HG03097 (cell line): ENCODE results near the gene MYO5B.

Experiments used
- ATAC-seq: cut with Tn5 transposase; IDR thresholded peaks from one replicate; pipeline ENCODE4 v1.9.1; 2021; ENCODE audit not compliant: unreplicated experiment, low FRiP score

MYO5B gene

DNA sequence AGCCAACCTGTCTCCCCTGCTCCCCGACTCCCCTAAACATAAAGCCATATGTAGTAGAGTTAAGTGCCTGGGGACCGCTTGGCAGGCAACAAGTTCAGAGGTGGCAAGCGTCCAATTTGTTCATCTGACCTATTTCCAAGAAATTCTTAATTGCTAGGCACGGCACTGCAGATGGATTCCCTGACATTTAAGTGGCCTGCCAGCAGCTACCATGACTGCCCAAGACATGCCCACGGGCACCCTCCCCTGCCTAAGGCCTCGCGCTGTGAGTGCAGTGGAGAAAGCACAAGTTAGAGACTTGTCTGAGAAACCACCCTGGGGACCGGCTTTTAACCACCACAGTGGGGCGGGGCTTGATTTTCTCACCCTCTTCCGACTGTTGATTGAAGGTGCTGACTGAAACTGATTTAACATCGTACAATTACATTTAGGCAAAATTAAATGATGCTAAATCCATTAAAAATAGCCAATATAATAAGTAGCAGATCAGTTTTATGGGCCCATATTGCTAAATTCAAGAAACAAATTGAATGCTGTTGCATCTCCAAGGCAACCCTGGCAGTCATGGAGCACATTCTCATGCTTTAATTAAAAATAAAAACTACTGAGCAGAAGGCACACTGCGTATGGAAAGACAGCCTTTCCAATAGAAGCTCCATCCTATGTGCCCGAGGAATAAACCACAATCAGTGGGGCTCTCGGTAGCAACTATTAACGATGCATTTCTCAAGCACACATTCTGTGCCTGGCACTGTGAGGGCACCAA, 218.0 kb downstream of the MYO5B start:
- no peak for ATAC-seq

DNA sequence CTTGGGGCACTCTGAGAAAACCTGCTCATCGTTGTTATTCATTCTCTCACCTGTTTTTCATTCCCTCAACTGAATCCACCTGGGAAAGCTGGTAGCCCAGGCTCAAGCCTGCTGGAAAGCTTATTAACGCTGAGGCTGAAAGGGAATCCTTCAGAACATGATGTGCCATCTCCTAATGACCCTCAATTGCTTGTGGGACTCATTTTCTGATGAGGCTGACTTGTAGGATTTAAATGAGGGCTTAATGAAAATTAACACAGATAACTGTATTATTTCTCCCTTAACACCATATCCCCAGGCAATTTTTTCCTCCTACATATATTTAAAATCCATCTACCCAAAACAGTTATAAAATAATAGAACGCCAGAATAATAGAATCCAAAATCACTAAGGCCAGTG, 218.9 kb downstream of the MYO5B start:
- no peak for ATAC-seq

DNA sequence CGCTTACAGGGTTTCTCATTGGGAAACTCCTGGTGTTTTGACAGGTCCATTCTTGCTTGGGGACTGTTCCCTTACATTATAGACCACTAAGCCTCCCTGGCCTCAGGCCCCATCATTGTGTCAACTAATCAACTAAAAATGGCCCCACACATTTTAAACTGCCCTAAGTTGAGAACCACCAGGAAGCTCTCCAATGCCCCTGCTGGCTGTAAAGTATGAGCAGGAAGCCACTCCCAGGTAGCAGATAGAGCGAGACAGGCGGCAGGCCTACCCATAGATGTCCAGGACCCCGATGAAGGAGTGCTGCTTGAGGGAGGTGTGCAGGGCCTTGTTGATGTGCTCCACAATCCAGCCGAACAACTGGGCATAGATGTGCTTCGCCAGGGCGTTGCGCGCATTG, 220.9 kb downstream of the MYO5B start:
- no peak for ATAC-seq

DNA sequence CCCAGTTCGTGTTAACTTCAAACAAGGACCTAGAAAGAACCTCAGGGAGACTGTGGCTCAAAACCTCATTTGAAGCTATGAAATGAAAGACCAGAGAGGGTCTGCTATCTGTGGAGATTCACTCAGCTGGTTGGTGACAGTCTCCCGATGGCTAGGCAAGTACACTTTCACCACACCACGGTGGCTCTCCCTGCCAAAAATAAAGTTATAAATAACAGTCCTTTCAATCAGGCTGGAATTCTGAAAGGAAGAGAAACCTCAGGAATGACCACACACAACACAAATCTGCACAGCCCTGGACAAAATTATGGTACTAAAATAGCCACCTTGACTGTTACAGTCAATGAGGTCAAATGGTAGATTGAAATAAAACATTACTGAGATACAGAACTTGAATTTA, 221.4 kb downstream of the MYO5B start:
- ATAC-seq, result no peak

DNA sequence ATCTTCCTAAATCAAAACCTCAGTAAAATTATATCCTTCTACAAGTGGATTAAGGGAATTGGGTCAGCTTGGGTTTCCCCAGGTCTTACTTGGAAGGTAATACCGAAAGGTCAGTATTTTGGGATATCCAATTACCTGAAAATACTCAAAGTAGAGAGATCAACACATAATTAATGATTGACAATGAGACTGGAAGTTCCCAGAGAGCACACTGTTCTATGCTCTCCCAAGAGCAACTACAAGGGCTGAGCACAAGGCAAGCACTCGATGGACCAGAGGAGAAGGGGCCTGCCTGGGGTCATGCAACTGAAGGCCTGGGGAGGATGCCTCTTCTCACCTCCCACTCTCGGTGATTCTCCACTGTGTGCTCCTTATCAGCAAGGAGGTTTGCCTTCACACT, 222.4 kb downstream of the MYO5B start:
- no peak for ATAC-seq

DNA sequence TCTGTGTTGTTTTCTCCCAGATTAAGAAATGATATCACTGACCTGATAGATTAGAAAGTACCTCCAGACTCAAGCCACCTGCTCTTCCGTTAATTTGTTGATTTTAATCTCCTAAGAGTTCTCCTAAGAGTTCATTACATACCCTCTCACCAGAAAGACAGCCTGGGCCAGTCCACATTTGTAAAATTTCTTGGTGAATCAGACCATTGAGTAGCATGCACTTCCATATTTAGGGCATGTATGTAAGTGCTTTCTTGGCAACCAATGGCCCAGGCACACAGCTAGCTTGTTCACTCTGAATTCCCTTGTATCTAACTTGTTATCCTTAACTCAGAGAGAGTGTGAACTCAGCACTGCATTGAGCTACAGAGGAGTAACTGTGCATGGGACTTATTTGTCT, 223.5 kb downstream of the MYO5B start:
- no peak for ATAC-seq

DNA sequence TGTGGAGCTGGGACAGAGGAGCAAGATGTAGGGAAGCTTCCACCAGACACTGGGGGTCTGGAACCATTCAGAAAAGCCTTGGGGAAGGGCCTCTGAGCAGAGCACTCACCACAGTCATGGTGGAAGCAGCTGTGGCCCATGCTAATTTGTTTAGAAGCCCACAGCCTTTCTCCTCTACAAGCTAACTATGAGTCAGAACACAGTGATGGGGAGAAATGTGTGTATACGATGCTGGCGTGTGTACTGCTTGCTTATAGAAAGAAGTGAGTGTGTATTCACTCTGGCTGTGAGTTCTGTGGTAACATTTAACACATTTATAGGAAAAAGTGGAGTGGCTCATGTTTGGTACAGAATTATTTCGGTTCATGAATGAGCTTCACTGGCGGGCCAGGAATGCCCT, 224.6 kb downstream of the MYO5B start:
- ATAC-seq, result peak; percentile 48

DNA sequence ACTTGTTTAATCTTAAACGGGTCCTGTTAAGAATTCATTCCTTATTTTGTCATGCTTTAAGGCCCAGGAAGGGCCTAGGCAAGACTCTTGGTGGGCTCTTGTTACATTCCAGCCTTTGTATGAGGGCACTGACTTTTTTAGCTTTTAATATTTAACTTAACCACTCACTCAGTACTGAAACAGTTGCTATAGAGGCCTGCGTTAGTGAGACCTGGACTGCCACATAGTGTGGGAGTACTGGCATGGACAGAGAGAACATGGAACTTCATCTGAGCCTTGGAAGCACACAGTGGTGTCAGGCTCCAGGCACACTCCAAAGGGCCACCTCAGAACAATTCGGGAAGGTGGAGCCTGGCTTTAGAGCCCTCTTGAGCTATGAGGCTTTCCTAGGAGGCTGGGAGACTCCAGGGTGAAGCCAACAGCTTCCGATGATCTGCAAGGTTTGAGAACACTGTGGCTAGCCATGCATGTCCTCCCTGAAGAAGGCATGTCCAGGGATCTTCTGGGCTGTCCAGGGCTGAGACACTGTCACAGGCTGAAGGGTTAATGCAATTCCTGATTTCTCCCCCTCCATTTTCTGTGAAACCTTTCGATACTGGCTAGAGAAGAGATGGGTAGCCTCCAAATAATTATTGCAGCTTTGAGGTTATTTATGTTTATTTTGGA, 226.2 kb downstream of the MYO5B start:
- ATAC-seq, result no peak

DNA sequence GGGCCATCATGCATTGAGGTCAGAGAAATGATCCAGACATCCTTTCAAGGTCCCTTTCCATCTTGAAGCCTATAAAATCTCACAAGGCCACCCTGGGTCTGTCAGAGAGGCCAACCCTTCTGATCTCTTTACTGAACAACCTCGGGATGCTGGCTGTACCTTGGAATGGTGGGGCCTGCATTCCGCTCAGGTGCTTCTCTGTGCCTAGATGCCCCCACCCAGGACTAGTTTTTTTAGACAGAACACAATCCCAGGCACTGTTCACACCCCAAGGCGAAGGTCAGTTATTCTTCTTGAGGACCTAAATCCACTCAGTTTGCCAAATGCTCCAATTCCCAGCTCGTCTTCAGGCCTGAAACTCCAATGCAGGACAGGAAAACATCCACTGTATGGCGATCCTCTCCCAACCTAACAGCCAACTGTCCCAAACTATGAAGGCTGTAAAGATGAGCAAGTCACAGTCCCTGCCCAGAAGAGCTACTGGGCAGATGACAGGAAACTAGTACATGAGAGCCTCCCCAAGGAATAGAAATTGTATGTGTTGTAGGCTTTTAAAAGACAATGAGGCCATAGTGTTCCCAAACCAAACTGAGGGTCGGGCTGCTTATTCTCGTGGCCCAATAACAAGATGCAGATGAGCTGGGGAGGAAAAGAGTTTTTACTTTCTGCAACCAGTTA, 227.2 kb downstream of the MYO5B start:
- ATAC-seq, result no peak

DNA sequence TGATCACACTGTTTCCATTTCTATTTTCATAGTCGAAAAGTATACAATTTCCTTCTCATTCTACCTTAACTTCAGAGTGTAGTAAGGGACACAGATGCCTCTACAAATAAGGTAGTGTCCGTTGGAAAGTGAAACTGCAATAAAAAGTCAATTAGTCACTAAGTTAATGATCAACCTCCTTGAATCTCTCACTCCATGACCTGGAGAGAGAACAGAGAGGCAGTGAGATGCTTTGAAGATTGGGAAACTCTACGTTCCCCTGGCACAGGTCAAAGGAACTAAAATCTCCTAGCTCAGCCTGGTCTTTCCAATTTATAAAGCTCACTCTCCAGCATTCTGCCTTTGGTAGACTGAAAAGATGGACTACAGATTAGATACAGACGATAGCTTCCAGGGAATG, 227.8 kb downstream of the MYO5B start:
- ATAC-seq, result peak; percentile 75

DNA sequence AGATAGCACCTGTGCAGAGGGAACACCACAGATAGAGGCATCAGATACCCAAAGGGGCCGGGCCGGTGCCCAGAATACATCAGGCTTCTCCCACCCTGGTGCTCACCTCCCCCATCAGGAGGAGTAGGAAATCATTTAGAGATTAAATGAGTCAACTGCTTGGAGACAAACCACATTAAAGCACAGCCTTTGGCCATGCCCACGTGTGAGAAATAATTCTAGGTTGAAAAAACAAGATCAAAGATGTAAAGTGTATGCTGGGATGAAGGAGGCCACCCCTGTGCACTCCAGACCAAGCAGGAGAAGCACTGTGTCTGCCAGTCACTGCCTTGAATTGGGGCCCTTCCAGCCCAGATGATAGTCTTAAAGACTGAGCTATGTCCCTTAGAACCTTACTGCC, 228.9 kb downstream of the MYO5B start:
- ATAC-seq, result no peak

DNA sequence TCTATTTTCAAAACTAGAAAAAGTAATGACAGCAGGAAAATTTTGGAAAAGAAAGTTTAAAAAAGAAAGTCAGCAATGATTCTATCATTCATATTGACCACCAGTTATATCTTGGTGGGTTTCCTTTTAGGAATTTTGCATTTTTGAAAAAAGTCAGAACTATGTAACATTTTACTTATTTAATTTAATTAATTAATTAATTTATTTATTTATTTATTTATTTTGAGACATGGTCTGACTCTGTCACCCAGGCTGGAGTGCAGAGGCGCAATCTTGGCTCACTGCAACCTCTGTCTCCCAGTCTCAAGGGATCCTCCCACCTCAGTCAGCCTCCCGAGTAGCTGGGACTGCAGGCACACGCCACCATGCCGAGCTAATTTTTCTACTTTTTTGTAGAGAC, 231.7 kb downstream of the MYO5B start:
- ATAC-seq, result no peak

DNA sequence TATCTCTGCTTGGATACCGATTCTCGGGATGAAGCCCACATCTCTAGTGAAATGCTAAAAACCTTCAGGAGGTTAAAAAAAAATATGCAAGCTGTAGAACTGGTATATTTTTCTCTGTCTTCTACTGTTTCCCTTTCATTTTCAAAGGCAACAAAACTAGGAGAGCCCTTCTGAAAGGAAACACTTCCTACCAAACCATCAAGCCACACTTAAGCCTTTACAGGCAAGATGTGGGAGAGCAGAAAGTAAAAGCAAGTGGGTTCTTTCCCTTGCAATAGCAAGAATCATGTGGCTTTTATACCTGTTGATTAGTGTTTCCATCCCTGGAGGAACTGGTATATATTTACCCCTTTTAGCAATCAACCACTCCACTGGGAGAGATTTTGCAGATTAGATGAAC, 233.7 kb downstream of the MYO5B start:
- ATAC-seq, result no peak

DNA sequence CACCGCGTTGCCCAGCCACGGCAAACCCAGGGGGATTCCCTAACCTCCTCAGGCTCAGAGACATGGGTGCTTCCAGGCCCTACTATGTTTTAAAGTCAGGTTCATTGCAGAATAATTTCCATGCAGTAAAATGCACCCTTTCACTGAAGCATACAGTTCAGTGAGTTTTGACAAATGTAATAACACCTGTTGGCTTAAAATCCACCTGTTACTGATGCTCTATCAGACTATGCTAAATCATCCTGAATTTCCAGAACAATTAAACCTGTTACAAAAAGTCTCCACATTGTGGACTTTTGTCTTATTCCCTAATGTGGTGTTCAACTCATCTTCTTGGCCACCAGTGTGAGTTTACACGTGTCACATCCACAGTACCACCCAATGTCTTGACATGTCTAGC, 234.6 kb downstream of the MYO5B start:
- no peak for ATAC-seq

DNA sequence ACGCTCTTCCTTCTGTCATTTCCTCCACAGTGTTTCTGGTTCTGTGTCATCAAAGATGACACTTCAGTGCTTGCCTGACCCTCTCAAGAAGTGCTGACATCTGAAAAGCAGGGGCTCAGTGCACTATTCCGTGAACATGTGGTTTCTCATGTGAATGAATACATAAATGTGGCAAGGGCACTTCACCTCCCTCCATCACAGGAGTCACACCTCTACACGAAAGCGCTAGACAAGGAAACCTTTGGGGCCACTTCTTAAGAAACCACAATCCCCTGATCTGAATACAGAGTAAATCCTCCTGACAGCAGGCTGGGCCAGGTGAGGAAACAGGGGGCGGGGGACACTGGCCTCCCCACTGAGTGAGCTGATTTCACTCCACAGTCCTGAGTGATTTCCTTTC, 235.8 kb downstream of the MYO5B start:
- ATAC-seq, result peak; percentile 64

DNA sequence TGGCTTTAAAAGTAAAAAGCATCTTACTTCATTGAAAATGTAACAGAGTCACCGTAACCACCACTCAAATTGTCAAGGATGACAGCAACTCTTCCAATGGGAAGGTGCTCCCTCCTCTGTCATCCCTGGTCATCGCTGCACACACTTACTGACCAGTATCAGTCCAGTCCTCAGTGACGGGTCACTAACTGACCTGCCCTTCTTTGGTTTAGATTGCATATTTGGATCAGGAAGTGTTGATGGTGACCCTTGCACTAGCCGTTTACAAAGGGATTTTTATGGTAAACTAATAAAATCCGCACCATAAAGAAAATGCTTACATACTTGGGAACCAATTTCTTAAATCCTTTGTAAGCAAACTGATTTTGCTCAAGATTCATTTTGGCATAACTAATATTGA, 239.7 kb downstream of the MYO5B start:
- no peak for ATAC-seq

DNA sequence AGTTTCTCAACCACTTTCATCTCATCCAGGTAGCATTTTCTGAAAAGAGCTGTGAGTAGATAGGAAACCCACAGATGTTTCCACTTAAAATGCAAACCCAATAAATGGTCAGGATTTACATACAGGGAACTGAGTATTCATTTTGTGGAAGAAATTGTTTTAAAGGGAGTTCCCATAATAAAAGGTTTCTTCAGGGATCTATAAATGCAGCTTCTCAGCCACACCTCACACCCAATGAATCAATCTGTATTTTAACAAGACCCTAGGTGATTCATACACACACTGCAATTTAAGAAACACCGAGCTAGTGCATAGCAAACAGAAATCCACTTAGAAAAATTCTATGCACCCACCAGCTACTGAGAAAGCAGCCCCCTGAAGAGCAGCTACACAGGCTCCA, 241.6 kb downstream of the MYO5B start:
- ATAC-seq, result no peak

DNA sequence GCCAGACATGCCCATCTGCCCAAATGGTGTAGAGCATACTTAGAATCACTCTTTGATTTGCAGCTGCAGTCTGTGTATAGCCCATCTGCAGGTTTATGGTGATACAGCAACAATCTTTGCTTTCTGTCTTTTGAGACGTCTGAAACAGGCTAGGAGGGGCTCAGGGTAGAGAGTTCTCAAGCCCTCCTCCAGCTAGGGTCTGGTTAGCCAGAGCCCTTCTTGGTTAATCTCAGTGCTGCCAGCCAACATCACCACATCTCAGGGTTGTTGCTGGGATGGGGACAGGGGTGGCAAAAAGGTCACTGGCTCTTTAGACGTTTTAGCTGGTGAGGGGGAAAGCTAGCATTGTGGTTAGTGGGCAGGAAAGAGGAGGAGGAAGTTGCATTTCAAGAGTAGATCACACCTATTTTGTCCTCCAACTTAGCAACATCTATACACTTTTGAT, 245.0 kb downstream of the MYO5B start:
- no peak for ATAC-seq

DNA sequence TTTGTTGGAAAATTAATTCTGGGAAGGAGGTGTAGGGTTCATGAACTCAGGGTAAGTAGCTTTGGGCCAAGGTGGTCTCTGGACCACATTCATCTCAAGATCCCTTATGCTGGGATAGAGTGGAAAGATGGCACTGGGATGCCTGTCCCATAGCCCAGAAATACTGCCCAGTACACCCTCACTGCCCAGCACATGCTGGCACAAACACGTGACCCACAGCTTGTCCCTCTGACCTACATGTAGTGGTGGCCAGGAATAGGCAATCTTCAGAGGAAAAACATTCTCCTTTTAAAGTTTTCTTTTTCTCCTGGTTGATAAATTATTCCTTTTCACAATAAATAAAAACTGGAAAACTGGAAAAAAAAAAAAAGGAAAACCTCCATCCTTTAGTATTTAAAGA, 246.0 kb downstream of the MYO5B start:
- no peak for ATAC-seq

DNA sequence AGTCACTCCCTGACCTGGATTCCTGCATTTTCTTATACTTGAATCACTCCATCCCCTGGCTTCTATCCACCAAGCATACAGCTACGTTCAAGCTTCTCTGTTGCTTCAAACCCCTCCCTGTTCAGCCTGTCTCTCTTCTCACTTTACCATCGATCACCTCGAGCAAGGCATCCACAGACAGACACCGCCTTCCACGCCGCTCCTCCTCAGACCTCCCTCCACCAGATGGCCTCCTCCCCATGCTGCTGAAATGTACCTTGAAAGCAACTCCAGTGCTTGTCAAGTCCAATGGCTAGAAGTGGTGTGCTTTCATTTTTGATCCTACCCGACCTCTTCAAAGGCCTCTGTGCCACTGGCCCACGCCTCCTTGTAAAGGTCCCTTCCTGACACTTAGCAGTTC, 250.3 kb downstream of the MYO5B start:
- no peak for ATAC-seq

DNA sequence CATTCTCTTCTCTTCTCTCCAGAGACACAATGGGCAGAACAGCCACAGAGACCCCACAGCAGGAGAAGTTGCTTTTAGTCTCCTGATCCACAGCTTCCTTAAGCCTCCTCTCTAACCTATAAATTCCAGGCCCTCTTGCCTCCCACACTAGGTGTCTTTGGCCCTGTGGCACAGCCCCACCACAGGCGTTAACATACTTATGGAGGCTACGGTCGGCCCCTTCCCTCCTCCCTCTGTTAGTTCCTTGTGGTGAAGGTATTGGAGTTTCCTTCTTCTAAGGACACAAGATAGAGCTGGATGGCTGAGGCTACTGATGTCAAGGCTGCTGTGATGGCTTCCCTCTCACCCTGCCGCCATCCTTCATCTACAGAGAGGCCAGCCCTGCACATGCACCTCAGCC, 258.1 kb downstream of the MYO5B start:
- ATAC-seq, result no peak

DNA sequence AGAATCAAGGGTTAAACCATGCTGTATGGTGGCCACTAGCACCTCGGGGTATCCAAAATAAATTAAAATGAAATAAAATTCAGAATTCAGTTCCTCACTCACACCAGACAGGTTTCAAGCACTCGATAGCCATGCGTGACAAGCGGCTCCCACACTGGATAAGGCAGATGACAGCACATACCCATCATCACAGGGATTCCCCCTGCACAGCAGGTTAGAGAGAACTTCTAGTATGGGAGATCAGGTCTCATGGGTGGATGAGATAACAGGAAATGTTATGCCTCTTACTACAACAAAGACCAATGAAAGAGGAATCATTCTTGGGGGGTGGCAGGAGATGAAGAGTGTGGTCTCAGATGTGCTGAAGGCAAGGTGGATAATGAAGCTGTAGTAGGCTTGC, 259.7 kb downstream of the MYO5B start:
- no peak for ATAC-seq
